ENCODE measurements around the gene FUBP1. TPM values are rescaled to one million over a fixed set of nuclear protein-coding genes. Genes with fewer than 3 reads are reported as not detected.
"Not testable (repeated sequence)": the region's sequence is repeated elsewhere in the genome, so short reads cannot be mapped to it uniquely, and the experiment has no call there.

Gene FUBP1
- total RNA-seq, 1 donor from 2014 or later = 155 TPM

GRCh38 chr1:77945345-77945744 is 33.5 kb downstream of the FUBP1 start:
- no peak for DNase-seq (ENCODE audit: low read depth, low spot score)

GRCh38 chr1:77942400-77943140 is 36.3 kb downstream of the FUBP1 start:
- DNase-seq (ENCODE audit: low read depth, low spot score) = no peak

- DNase-seq (ENCODE audit: low read depth, low spot score) = no peak
Measured at GRCh38 chr1:77940921-77941570, 37.8 kb downstream of the FUBP1 start.

- DNase-seq (ENCODE audit: low read depth, low spot score) = no peak
Measured at GRCh38 chr1:77938651-77939050, 40.2 kb downstream of the FUBP1 start.

- no peak for DNase-seq (ENCODE audit: low read depth, low spot score)
Measured at GRCh38 chr1:77929806-77930205, 49.1 kb downstream of the FUBP1 start.

- DNase-seq (ENCODE audit: low read depth, low spot score) = no peak
Measured at GRCh38 chr1:77927414-77927813, 51.5 kb downstream of the FUBP1 start.

GRCh38 chr1:77926561-77927357 is 52.1 kb downstream of the FUBP1 start:
- no peak for DNase-seq (ENCODE audit: low read depth, low spot score)

GRCh38 chr1:77925956-77926355 is 52.9 kb downstream of the FUBP1 start:
- DNase-seq (ENCODE audit: low read depth, low spot score) = no peak

- DNase-seq (ENCODE audit: low read depth, low spot score) = no peak
Measured at GRCh38 chr1:77925518-77925917, 53.4 kb downstream of the FUBP1 start.

GRCh38 chr1:77918918-77919317 is 60.0 kb downstream of the FUBP1 start:
- DNase-seq (ENCODE audit: low read depth, low spot score) = not testable (repeated sequence)

GRCh38 chr1:77910116-77910515 is 68.8 kb downstream of the FUBP1 start:
- no peak for DNase-seq (ENCODE audit: low read depth, low spot score)

- no peak for DNase-seq (ENCODE audit: low read depth, low spot score)
Measured at GRCh38 chr1:77906624-77907023, 72.2 kb downstream of the FUBP1 start.

GRCh38 chr1:77906019-77906545 is 72.8 kb downstream of the FUBP1 start:
- no peak for DNase-seq (ENCODE audit: low read depth, low spot score)

GRCh38 chr1:77905603-77906002 is 73.3 kb downstream of the FUBP1 start:
- no peak for DNase-seq (ENCODE audit: low read depth, low spot score)

- no peak for DNase-seq (ENCODE audit: low read depth, low spot score)
Measured at GRCh38 chr1:77900687-77901293, 78.1 kb downstream of the FUBP1 start.

- no peak for DNase-seq (ENCODE audit: low read depth, low spot score)
Measured at GRCh38 chr1:77899647-77900320, 79.1 kb downstream of the FUBP1 start.

Other genes with a start within 250 kb of the FUBP1 start
- gene USP33, start 219.2 kb downstream of the FUBP1 start, total RNA-seq = 57.1 and 81.9 TPM in 2 replicates
- 9.9 and 11.4 TPM in 2 replicates for gene MIGA1, start 199.4 kb downstream of the FUBP1 start, total RNA-seq
- gene NEXN, start 90.4 kb downstream of the FUBP1 start, total RNA-seq = 4.4 and 6.3 TPM in 2 replicates
- gene DNAJB4, start 25.9 kb upstream of the FUBP1 start, total RNA-seq = 162 and 339 TPM in 2 replicates
- gene GIPC2, start 66.9 kb upstream of the FUBP1 start, total RNA-seq = 14.6 and 26.1 TPM in 2 replicates

Data from pulmonary artery endothelial cell (primary cell).